H9 (cell line): ENCODE results near the gene RSAD2. TPM values are rescaled to one million over a fixed set of nuclear protein-coding genes. Genes with fewer than 3 reads are reported as not detected.

Source experiments
- DNase-seq: peaks from one replicate; pipeline ENCODE4 v3.0.0-alpha.2; 2017
- H2AFZ ChIP-seq: one replicate; pipeline ENCODE4 v1.6.1; 2013; ENCODE audit warnings: mild to moderate bottlenecking, low read length, control low read depth, moderate library complexity
- H2AK5ac ChIP-seq: 2 replicates; pipeline ENCODE4 v1.6.1; 2013; ENCODE audit warnings: low read length, control low read depth, mixed read lengths; ENCODE audit not compliant: insufficient read length
- H2BK120ac ChIP-seq: one replicate; pipeline ENCODE4 v1.6.1; 2013; ENCODE audit warnings: low read depth, mild to moderate bottlenecking, low read length, control low read depth, inconsistent platforms; ENCODE audit not compliant: poor library complexity, severe bottlenecking
- H2BK12ac ChIP-seq: 2 replicates; pipeline ENCODE4 v1.6.1; 2013; ENCODE audit warnings: low read length, control low read depth, mixed read lengths, low read depth; ENCODE audit not compliant: insufficient read length
- H2BK15ac ChIP-seq: 2 replicates; pipeline ENCODE4 v1.6.1; 2013; ENCODE audit warnings: low read depth, low read length, control low read depth
- H2BK20ac ChIP-seq: one replicate; pipeline ENCODE4 v1.6.1; 2013; ENCODE audit warnings: low read depth, mild to moderate bottlenecking, low read length, control low read depth, inconsistent platforms; ENCODE audit not compliant: poor library complexity, severe bottlenecking
- H2BK5ac ChIP-seq: 2 replicates; pipeline ENCODE4 v1.6.1; 2013; ENCODE audit warnings: low read length, control low read depth, mixed read lengths; ENCODE audit not compliant: insufficient read length
- H3K14ac ChIP-seq: 2 replicates; pipeline ENCODE4 v1.6.1; 2013; ENCODE audit warnings: low read length, control low read depth; ENCODE audit not compliant: insufficient read depth
- H3K18ac ChIP-seq: 2 replicates; pipeline ENCODE4 v1.6.1; 2013; ENCODE audit warnings: low read depth, mild to moderate bottlenecking, mixed read lengths, low read length, control low read depth; ENCODE audit not compliant: insufficient read length
- H3K23ac ChIP-seq: 2 replicates; pipeline ENCODE4 v1.6.1; 2013; ENCODE audit warnings: low read length, control low read depth, mixed read lengths, low read depth; ENCODE audit not compliant: insufficient read length
- H3K23me2 ChIP-seq: 2 replicates; pipeline ENCODE4 v1.6.1; 2013; ENCODE audit warnings: low read depth, mild to moderate bottlenecking, mixed read lengths, low read length, control low read depth; ENCODE audit not compliant: insufficient read length, poor library complexity, severe bottlenecking
- H3K27ac ChIP-seq: 2 replicates; pipeline ENCODE4 v1.5.1; 2013; ENCODE audit warnings: low read length, control low read depth, mixed read lengths, low read depth; ENCODE audit not compliant: insufficient read length
- H3K27me3 ChIP-seq: 2 replicates; pipeline ENCODE4 v1.6.1; 2013; ENCODE audit warnings: low read length, control low read depth, inconsistent platforms; ENCODE audit not compliant: insufficient read depth
- H3K4ac ChIP-seq: 2 replicates; pipeline ENCODE4 v1.6.1; 2013; ENCODE audit warnings: low read depth, mild to moderate bottlenecking, control low read depth, inconsistent platforms, low read length, moderate library complexity
- H3K4me1 ChIP-seq: 2 replicates; pipeline ENCODE4 v1.6.1; 2013; ENCODE audit warnings: low read length, control low read depth, inconsistent platforms; ENCODE audit not compliant: insufficient read depth
- H3K4me2 ChIP-seq: 2 replicates; pipeline ENCODE4 v1.6.1; 2013; ENCODE audit warnings: low read length, control low read depth, mixed read lengths; ENCODE audit not compliant: insufficient read length, insufficient read depth
- H3K56ac ChIP-seq: 2 replicates; pipeline ENCODE4 v1.6.1; 2013; ENCODE audit warnings: low read depth, mild to moderate bottlenecking, mixed read lengths, low read length, control low read depth; ENCODE audit not compliant: insufficient read length
- H3K79me1 ChIP-seq: 2 replicates; pipeline ENCODE4 v1.6.1; 2013; ENCODE audit warnings: low read depth, mild to moderate bottlenecking, moderate library complexity, low read length, control low read depth, inconsistent platforms; ENCODE audit not compliant: insufficient read depth, poor library complexity, severe bottlenecking
- H3K79me2 ChIP-seq: 2 replicates; pipeline ENCODE4 v1.6.1; 2013; ENCODE audit warnings: low read length, control low read depth, inconsistent platforms; ENCODE audit not compliant: insufficient read depth
- H3K9ac ChIP-seq: 2 replicates; pipeline ENCODE4 v1.6.1; 2013; ENCODE audit warnings: low read length, control low read depth, mixed read lengths; ENCODE audit not compliant: insufficient read length; ENCODE audit errors: extremely low read depth
- H3K9me3 ChIP-seq: one replicate; pipeline ENCODE4 v1.6.1; 2013; ENCODE audit warnings: low read depth, low read length, inconsistent platforms; ENCODE audit not compliant: control insufficient read depth
- H3T11ph ChIP-seq: one replicate; pipeline ENCODE4 v1.6.1; 2013; ENCODE audit warnings: mild to moderate bottlenecking, low read length, control low read depth, inconsistent platforms
- H4K20me1 ChIP-seq: one replicate; pipeline ENCODE4 v1.6.1; 2013; ENCODE audit not compliant: control insufficient read depth, insufficient read length, insufficient read depth
- H4K5ac ChIP-seq: 2 replicates; pipeline ENCODE4 v1.6.1; 2013; ENCODE audit warnings: low read depth, mild to moderate bottlenecking, mixed read lengths, low read length, control low read depth; ENCODE audit not compliant: insufficient read length
- H4K8ac ChIP-seq: replicated peaks from 2 replicates; pipeline ENCODE4 v1.6.1; 2013; ENCODE audit warnings: low read length, control low read depth, mixed read lengths, low read depth; ENCODE audit not compliant: insufficient read length
- H4K91ac ChIP-seq: 2 replicates; pipeline ENCODE4 v1.6.1; 2013; ENCODE audit warnings: low read depth, mild to moderate bottlenecking, moderate library complexity, mixed read lengths, low read length, control low read depth; ENCODE audit not compliant: insufficient read length
- H3K27ac Mint-ChIP-seq, 3 experiments: 2 replicates in 2 of 3; 3 replicates in 1 of 3; pipeline ENCODE4 v1.8.0; 2020 to 2021; ENCODE audit warnings: mixed read lengths in 3 of 3, mild to moderate bottlenecking in 1 of 3, moderate library complexity in 1 of 3
- H3K27me3 Mint-ChIP-seq: 2 replicates; pipeline ENCODE4 v1.8.0; 2021; ENCODE audit warnings: low read depth, mild to moderate bottlenecking, moderate library complexity, mixed read lengths
- H3K36me3 Mint-ChIP-seq, 3 experiments: 2 replicates in 2 of 3; 3 replicates in 1 of 3; pipeline ENCODE4 v1.8.0; 2020 to 2021; ENCODE audit warnings: low read depth in 3 of 3, mixed read lengths in 3 of 3; ENCODE audit not compliant: insufficient read depth in 1 of 3
- H3K4me1 Mint-ChIP-seq, 2 experiments: 2 replicates each; pipeline ENCODE4 v1.8.0; 2020; ENCODE audit warnings: mixed read lengths in 2 of 2
- H3K4me3 Mint-ChIP-seq, 2 experiments: 2 replicates in 1 of 2; 3 replicates in 1 of 2; pipeline ENCODE4 v1.8.0; 2020 to 2021; ENCODE audit warnings: mild to moderate bottlenecking in 2 of 2, mixed read lengths in 2 of 2, moderate library complexity in 1 of 2
- H3K9me3 Mint-ChIP-seq, 2 experiments: 2 replicates in 1 of 2; 3 replicates in 1 of 2; pipeline ENCODE4 v1.8.0; 2020; ENCODE audit warnings: mild to moderate bottlenecking in 2 of 2, mixed read lengths in 2 of 2, moderate library complexity in 1 of 2
- CTCF ChIP-seq: fragments of 200-600 bp; sonication (generic); conservative IDR thresholded peaks from 3 replicates; pipeline ENCODE4 v1.8.0; 2021; ENCODE audit warnings: antibody characterized with exemption, mild to moderate bottlenecking
- WGBS: extraction: QIAGEN DNeasy Blood & Tissue Kit; methylation state at CpG from one replicate; pipeline ENCODE4 v1.1.7; 2013; ENCODE audit warnings: missing lambda C conversion rate, low lambda C conversion rate, mixed read lengths; ENCODE audit not compliant: insufficient read length; ENCODE audit errors: extremely low coverage; 5-methylcytosine and 5-hydroxymethylcytosine counted together
- total RNA-seq: library from RNA; stranded (reverse); gene quantifications from 2 replicates; pipeline ENCODE4 v1.2.1, GENCODE V29; 2021

Gene RSAD2
- total RNA-seq, 1 experiment from 2014 or later: not detected

DNA sequence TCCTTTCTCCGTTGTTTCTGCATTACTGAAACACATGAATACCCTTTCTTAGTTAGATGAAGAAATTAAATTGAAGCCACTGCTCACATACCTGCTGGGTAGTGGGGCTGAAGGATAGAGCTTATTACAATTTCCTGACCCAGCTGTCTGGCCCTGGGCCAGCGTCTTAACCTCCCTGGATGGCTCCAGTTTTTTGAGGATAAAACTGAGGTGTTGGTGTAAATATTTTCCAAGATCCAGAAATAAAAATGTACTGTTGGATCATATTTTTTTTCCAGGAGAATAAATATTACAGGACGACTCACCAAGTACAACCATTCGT is 43.1 kb downstream of the RSAD2 start:
- H2BK12ac ChIP-seq: no peak overlapping the region
- H3K23ac ChIP-seq: no peak overlapping the region
- H4K20me1 ChIP-seq: no peaks in the 10 kb centered on the region
- Mint-ChIP-seq H3K9me3 (no peaks in the 10 kb centered on the region), H3K27ac (no peak overlapping the region), H3K4me1 (peaks cover 17 to 28% of the 10 kb centered on the region in 2 experiments), H3K4me3 (no peak overlapping the region), H3K36me3 (peaks cover 0 to 6% (median 3%) of the 10 kb centered on the region in 3 experiments; a peak in 5 of 7 replicates), H3K27me3 (peaks cover 19% of the 10 kb centered on the region)
- no peaks in the 10 kb centered on the region for H3K79me2 ChIP-seq
- no peaks in the 10 kb centered on the region for H3K9me3 ChIP-seq
- H2BK20ac ChIP-seq: no peak overlapping the region
- no peak overlapping the region for H3K4me2 ChIP-seq
- H2BK5ac ChIP-seq: no peak overlapping the region
- H2BK120ac ChIP-seq: no peak overlapping the region
- H3K4ac ChIP-seq: no peak overlapping the region
- H3K27ac ChIP-seq: no peak overlapping the region
- no peak for DNase-seq
- no peak overlapping the region for H2BK15ac ChIP-seq
- H3K9ac ChIP-seq: no peak overlapping the region
- no CpG with 5 or more reads among the region's 4 CpGs for WGBS
- H3K56ac ChIP-seq: no peak overlapping the region
- no peak overlapping the region for H3T11ph ChIP-seq
- no peak for TF ChIP-seq CTCF
- no peaks in the 10 kb centered on the region for H3K79me1 ChIP-seq
- no peak overlapping the region for H2AK5ac ChIP-seq
- H3K27me3 ChIP-seq: no peaks in the 10 kb centered on the region
- H3K4me1 ChIP-seq: 0 out of 2 replicates have a peak, but pooled peaks cover under 1% of the 10 kb centered on the region
- no peak overlapping the region for H4K5ac ChIP-seq
- H3K14ac ChIP-seq: no peak overlapping the region
- peaks cover 10% of the 10 kb centered on the region for H3K23me2 ChIP-seq
- no peak overlapping the region for H3K18ac ChIP-seq
- no peak overlapping the region for H2AFZ ChIP-seq
- H4K91ac ChIP-seq: no peak overlapping the region
- no peak overlapping the region for H4K8ac ChIP-seq
